WTC11 (cell line): Measurements from ENCODE around the gene CPXM2. TPM values are rescaled to one million over a fixed set of nuclear protein-coding genes. Genes with fewer than 3 reads are reported as not detected.

Experiments used
- ATAC-seq: fragments of 200-7000 bp; cut with Tn5 transposase; 2 replicates; pipeline ENCODE4 v1.10.0; 2021; ENCODE audit warnings: mild to moderate bottlenecking, moderate library complexity
- CTCF ChIA-PET: fragments of 300-600 bp; sonication (Branson Sonifier 250); formaldehyde crosslinking; loops from one replicate; lab custom pipeline; 2021; ENCODE audit warnings: antibody characterized with exemption; lab: Charles Lee
- POLR2A ChIA-PET: fragments of 350-600 bp; sonication (Branson Sonifier 250); formaldehyde crosslinking; loops from one replicate; lab custom pipeline; 2021; ENCODE audit warnings: antibody characterized with exemption; lab: Charles Lee
- DNase-seq: peaks from one replicate; pipeline ENCODE4 v3.0.0; 2021; ENCODE audit warnings: low spot score
- H3K27ac Mint-ChIP-seq: 2 replicates; pipeline ENCODE4 v1.8.0; 2021; ENCODE audit warnings: mixed read lengths
- H3K27me3 Mint-ChIP-seq: 2 replicates; pipeline ENCODE4 v1.8.0; 2021; ENCODE audit warnings: low read depth, mild to moderate bottlenecking, moderate library complexity, mixed read lengths
- H3K36me3 Mint-ChIP-seq: 2 replicates; pipeline ENCODE4 v1.8.0; 2021; ENCODE audit warnings: mixed read lengths
- H3K4me1 Mint-ChIP-seq: 2 replicates; pipeline ENCODE4 v1.8.0; 2022; ENCODE audit warnings: mixed read lengths
- H3K4me3 Mint-ChIP-seq: 2 replicates; pipeline ENCODE4 v1.8.0; 2021; ENCODE audit warnings: mild to moderate bottlenecking, moderate library complexity, mixed read lengths
- H3K9me3 Mint-ChIP-seq: 2 replicates; pipeline ENCODE4 v1.8.0; 2021; ENCODE audit warnings: mixed read lengths
- ATF2 ChIP-seq: sonication (generic); formaldehyde crosslinking; IDR thresholded peaks from 2 replicates; pipeline ENCODE4 v1.8.1; 2022; ENCODE audit warnings: low read depth, missing genetic modification reagents, borderline replicate concordance
- E2F1 ChIP-seq: sonication (generic); formaldehyde crosslinking; IDR thresholded peaks from 2 replicates; pipeline ENCODE4 v1.8.0; 2022; ENCODE audit warnings: mild to moderate bottlenecking, missing genetic modification reagents
- E2F5 ChIP-seq: sonication (generic); formaldehyde crosslinking; IDR thresholded peaks from 2 replicates; pipeline ENCODE4 v1.8.1; 2022; ENCODE audit warnings: mild to moderate bottlenecking, moderate library complexity, missing genetic modification reagents
- FOXP1 ChIP-seq: sonication (generic); formaldehyde crosslinking; IDR thresholded peaks from 2 replicates; pipeline ENCODE4 v1.8.0; 2022; ENCODE audit warnings: missing genetic modification reagents, mild to moderate bottlenecking, moderate library complexity, borderline replicate concordance
- FOXP4 ChIP-seq: sonication (generic); formaldehyde crosslinking; IDR thresholded peaks from 2 replicates; pipeline ENCODE4 v1.8.0; 2022; ENCODE audit warnings: mild to moderate bottlenecking, missing genetic modification reagents
- GRHL2 ChIP-seq: fragments of 250-450 bp; sonication (Bioruptor Pico); IDR thresholded peaks from 2 replicates; pipeline ENCODE4 v1.8.0; 2022; ENCODE audit warnings: mild to moderate bottlenecking, moderate library complexity; ENCODE audit not compliant: insufficient replicate concordance, severe bottlenecking
- GTF2I ChIP-seq: fragments of 250-450 bp; sonication (Bioruptor Pico); conservative IDR thresholded peaks from 2 replicates; pipeline ENCODE4 v1.4.0; 2021; ENCODE audit warnings: mild to moderate bottlenecking
- KAT7 ChIP-seq: sonication (generic); formaldehyde crosslinking; IDR thresholded peaks from 2 replicates; pipeline ENCODE4 v1.8.1; 2023; ENCODE audit warnings: missing genetic modification reagents, mild to moderate bottlenecking, borderline replicate concordance
- NFYB ChIP-seq: sonication (generic); formaldehyde crosslinking; conservative IDR thresholded peaks from 2 replicates; pipeline ENCODE4 v1.8.0; 2022; ENCODE audit warnings: low read depth, missing genetic modification reagents
- NR1H2 ChIP-seq: sonication (generic); formaldehyde crosslinking; IDR thresholded peaks from 2 replicates; pipeline ENCODE4 v1.9.0; 2021; ENCODE audit warnings: mild to moderate bottlenecking, moderate library complexity, missing genetic modification reagents
- RELA ChIP-seq: sonication (generic); formaldehyde crosslinking; IDR thresholded peaks from 2 replicates; pipeline ENCODE4 v1.8.1; 2022; ENCODE audit warnings: missing genetic modification reagents, mild to moderate bottlenecking, borderline replicate concordance
- SMAD3 ChIP-seq: sonication (generic); formaldehyde crosslinking; IDR thresholded peaks from 2 replicates; pipeline ENCODE4 v1.8.0; 2022; ENCODE audit warnings: missing genetic modification reagents, mild to moderate bottlenecking, borderline replicate concordance
- SMAD4 ChIP-seq: sonication (generic); formaldehyde crosslinking; IDR thresholded peaks from 2 replicates; pipeline ENCODE4 v1.8.0; 2022; ENCODE audit warnings: mild to moderate bottlenecking, missing genetic modification reagents
- SP1 ChIP-seq: sonication (generic); formaldehyde crosslinking; conservative IDR thresholded peaks from 2 replicates; pipeline ENCODE4 v1.8.1; 2022; ENCODE audit warnings: missing genetic modification reagents
- ZNF396 ChIP-seq: fragments of 250-450 bp; sonication (Bioruptor Pico); IDR thresholded peaks from 2 replicates; pipeline ENCODE4 v1.8.0; 2021; ENCODE audit warnings: mild to moderate bottlenecking, moderate library complexity, borderline replicate concordance
- ZNF532 ChIP-seq: fragments of 250-450 bp; sonication (Bioruptor Pico); IDR thresholded peaks from 2 replicates; pipeline ENCODE4 v1.9.0; 2021; ENCODE audit warnings: mild to moderate bottlenecking, borderline replicate concordance
- total RNA-seq: library from RNA; stranded (reverse); gene quantifications from 3 replicates; pipeline ENCODE4 v1.2.3, GENCODE V29; 2021
- TF ChIP-seq, protein P1 (sequence below): sonication (generic); formaldehyde crosslinking; IDR thresholded peaks from 2 replicates; pipeline ENCODE4 v1.8.0; 2023; ENCODE audit warnings: mild to moderate bottlenecking, missing genetic modification reagents
- TF ChIP-seq, protein P2 (sequence below): sonication (generic); formaldehyde crosslinking; IDR thresholded peaks from 2 replicates; pipeline ENCODE4 v1.8.0; 2022; ENCODE audit warnings: mild to moderate bottlenecking, missing genetic modification reagents
- TF ChIP-seq, protein P3 (sequence below): sonication (generic); formaldehyde crosslinking; conservative IDR thresholded peaks from 2 replicates; pipeline ENCODE4 v1.8.1; 2023; ENCODE audit warnings: mild to moderate bottlenecking, low read depth, missing genetic modification reagents, moderate library complexity

The CPXM2 gene
- total RNA-seq, 1 experiment from 2014 or later, result 3.4 TPM

DNA sequence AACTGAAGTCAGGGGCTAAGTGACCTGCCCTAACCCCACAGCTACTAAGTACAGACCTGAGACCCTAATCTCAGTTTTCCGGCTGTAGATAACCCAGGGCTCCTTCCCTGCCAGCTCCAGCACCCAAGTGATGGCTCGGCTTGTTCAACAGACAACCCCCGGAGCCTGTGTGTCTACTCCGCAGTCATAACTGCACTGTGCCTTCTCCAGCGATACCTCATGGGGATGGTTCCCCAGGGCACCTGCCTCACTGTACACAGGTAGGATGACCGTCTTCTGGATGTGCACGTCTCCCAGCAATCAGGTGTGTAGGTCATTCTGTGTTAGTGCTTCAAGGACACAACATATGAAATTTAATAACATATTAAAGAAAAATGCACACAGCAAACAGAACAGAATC lies 37.1 kb downstream of the CPXM2 start:
- ChIA-PET POLR2A (no interaction called here), CTCF (no interaction called here)
- no peak for DNase-seq
- no peak for TF ChIP-seq KAT7
- Mint-ChIP-seq H3K9me3 (peaks cover 5% of the 10 kb centered on the region; the same call in 1 of the 2 replicates), H3K27ac (no peak overlapping the region), H3K27me3 (no peaks in the 10 kb centered on the region), H3K36me3 (no peaks in the 10 kb centered on the region), H3K4me1 (peaks cover 10% of the 10 kb centered on the region; the same call in 1 of the 2 replicates), H3K4me3 (no peak overlapping the region)
- ATAC-seq, result no peak

- no peak for ATAC-seq
- Mint-ChIP-seq H3K36me3 (no peaks in the 10 kb centered on the region), H3K9me3 (peaks cover 5% of the 10 kb centered on the region; the same call in 1 of the 2 replicates), H3K27ac (no peak overlapping the region), H3K4me1 (peaks cover 9% of the 10 kb centered on the region; the same call in 1 of the 2 replicates), H3K27me3 (no peaks in the 10 kb centered on the region), H3K4me3 (no peak overlapping the region)
- ChIA-PET POLR2A (no interaction called here), CTCF (no interaction called here)
- DNase-seq, result no peak
- no peak for TF ChIP-seq SMAD3
- no peak for TF ChIP-seq E2F1
- TF ChIP-seq ZNF396 (CRISPR knock-in tag), result no peak
- no peak for TF ChIP-seq FOXP4 (CRISPR knock-in tag)
- no peak for TF ChIP-seq NFYB (CRISPR knock-in tag)
- no peak for TF ChIP-seq SMAD4 (CRISPR knock-in tag)
- TF ChIP-seq FOXP1 (CRISPR knock-in tag), result no peak
- no peak for TF ChIP-seq SP1 (CRISPR knock-in tag)
- no peak for TF ChIP-seq GRHL2 (CRISPR knock-in tag)
- TF ChIP-seq RELA (CRISPR knock-in tag), result no peak
- TF ChIP-seq, protein P1, sequence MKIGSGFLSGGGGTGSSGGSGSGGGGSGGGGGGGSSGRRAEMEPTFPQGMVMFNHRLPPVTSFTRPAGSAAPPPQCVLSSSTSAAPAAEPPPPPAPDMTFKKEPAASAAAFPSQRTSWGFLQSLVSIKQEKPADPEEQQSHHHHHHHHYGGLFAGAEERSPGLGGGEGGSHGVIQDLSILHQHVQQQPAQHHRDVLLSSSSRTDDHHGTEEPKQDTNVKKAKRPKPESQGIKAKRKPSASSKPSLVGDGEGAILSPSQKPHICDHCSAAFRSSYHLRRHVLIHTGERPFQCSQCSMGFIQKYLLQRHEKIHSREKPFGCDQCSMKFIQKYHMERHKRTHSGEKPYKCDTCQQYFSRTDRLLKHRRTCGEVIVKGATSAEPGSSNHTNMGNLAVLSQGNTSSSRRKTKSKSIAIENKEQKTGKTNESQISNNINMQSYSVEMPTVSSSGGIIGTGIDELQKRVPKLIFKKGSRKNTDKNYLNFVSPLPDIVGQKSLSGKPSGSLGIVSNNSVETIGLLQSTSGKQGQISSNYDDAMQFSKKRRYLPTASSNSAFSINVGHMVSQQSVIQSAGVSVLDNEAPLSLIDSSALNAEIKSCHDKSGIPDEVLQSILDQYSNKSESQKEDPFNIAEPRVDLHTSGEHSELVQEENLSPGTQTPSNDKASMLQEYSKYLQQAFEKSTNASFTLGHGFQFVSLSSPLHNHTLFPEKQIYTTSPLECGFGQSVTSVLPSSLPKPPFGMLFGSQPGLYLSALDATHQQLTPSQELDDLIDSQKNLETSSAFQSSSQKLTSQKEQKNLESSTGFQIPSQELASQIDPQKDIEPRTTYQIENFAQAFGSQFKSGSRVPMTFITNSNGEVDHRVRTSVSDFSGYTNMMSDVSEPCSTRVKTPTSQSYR, result no peak
- TF ChIP-seq ATF2, result no peak
- no peak for TF ChIP-seq ZNF532 (CRISPR knock-in tag)
- no peak for TF ChIP-seq NR1H2 (CRISPR knock-in tag)
- TF ChIP-seq GTF2I (CRISPR knock-in tag), result no peak
- TF ChIP-seq E2F5 (CRISPR knock-in tag), result no peak
- TF ChIP-seq, protein P2, sequence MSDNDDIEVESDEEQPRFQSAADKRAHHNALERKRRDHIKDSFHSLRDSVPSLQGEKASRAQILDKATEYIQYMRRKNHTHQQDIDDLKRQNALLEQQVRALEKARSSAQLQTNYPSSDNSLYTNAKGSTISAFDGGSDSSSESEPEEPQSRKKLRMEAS (CRISPR knock-in tag), result no peak
- TF ChIP-seq, protein P3, sequence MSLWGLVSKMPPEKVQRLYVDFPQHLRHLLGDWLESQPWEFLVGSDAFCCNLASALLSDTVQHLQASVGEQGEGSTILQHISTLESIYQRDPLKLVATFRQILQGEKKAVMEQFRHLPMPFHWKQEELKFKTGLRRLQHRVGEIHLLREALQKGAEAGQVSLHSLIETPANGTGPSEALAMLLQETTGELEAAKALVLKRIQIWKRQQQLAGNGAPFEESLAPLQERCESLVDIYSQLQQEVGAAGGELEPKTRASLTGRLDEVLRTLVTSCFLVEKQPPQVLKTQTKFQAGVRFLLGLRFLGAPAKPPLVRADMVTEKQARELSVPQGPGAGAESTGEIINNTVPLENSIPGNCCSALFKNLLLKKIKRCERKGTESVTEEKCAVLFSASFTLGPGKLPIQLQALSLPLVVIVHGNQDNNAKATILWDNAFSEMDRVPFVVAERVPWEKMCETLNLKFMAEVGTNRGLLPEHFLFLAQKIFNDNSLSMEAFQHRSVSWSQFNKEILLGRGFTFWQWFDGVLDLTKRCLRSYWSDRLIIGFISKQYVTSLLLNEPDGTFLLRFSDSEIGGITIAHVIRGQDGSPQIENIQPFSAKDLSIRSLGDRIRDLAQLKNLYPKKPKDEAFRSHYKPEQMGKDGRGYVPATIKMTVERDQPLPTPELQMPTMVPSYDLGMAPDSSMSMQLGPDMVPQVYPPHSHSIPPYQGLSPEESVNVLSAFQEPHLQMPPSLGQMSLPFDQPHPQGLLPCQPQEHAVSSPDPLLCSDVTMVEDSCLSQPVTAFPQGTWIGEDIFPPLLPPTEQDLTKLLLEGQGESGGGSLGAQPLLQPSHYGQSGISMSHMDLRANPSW (CRISPR knock-in tag), result no peak
Measured at GRCh38 chr10:123854003-123854402, 37.6 kb downstream of the CPXM2 start.
